HG02870 (cell line): ENCODE measurements around the gene HYAL4.
A peak's percentile ranks its signal among the peaks of the same experiment; 100 is the strongest.
"Not testable (repeated sequence)": the region's sequence is repeated elsewhere in the genome, so short reads cannot be mapped to it uniquely, and the experiment has no call there.

ENCODE experiments used
- ATAC-seq: cut with Tn5 transposase; IDR thresholded peaks from one replicate; pipeline ENCODE4 v1.9.1; 2021; ENCODE audit warnings: mild to moderate bottlenecking, moderate library complexity; ENCODE audit not compliant: unreplicated experiment

The HYAL4 gene

DNA sequence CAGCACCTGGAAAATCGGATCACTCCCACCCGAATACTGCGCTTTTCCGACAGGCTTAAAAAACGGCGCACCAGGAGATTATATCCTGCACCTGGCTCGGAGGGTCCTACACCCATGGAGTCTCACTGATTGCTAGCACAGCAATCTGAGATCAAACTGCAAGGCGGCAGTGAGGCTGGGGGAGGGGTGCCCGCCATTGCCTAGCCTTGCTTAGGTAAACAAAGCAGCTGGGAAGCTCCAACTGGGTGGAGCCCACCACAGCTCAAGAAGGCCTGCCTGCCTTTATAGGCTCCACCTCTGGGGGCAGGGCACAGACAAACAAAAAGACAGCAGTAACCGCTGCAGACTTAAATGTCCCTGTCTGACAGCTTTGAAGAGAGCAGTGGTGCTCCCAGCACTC lies 49.8 kb downstream of the HYAL4 start:
- not testable (repeated sequence) for ATAC-seq

GRCh38 chr7:123901101-123901500 lies 56.1 kb downstream of the HYAL4 start:
- no peak for ATAC-seq

GRCh38 chr7:123905714-123906113 lies 60.7 kb downstream of the HYAL4 start:
- ATAC-seq, result no peak

GRCh38 chr7:123916240-123916724 lies 71.3 kb downstream of the HYAL4 start:
- peak; percentile 63 for ATAC-seq

DNA sequence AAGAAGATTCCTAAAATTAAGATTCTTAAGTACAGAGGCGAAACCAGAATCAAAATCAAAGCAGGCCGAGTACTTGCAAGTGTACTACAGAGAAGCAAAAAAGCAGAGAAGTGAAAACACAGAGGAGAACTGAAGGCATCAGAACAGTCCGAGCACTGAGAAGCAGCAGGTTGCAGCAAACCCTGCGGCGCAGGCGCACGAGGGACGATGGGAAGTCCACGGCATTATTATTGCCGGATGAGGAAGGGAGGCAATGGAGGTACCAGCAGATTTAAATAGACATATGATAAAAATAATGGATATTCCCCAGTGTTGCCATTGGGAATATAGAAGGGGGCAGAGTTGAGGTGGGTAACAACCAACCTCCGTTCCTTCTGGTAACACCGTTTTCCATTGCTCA lies 72.9 kb downstream of the HYAL4 start:
- ATAC-seq, result no peak

- ATAC-seq, result no peak
Measured at GRCh38 chr7:123918309-123918708, 73.3 kb downstream of the HYAL4 start.

DNA sequence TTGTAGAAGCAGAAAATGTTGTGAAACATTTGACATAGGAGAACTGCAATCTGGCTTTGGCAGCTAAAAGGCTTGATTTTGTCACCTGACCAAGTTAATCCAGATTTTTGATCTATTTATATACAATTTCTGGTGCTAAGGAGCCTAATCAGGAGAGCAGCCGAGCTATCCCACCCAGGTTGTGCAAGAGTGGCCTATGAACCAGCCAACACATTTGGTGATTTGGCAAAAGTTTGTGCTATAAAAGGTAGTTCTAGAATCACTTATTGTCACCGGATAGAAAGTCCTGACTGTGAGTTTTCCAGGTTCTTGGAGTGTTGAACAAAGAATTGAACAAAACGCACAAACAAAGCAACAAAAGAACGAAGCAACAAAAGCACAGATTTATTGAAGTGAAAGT lies 78.6 kb downstream of the HYAL4 start:
- ATAC-seq, result no peak

DNA sequence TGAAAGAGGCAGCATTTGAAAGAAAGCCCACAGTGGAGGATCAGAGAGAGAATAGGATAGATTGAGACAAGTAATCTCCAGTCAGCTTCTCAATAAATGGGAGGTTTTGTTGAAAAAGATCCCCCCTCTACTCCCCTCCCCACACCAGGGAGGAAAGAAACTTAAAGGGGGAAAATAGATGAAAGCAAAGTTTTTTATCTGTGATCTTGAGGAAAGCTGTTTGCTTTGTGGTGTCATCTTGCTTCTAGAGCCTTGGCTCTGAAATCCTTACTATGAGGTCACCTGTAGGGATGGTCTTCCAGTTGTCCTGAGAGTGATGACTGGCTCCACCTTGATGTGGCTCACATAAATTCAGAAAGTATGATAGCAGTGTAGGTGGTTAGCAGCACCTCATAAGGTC lies 80.0 kb downstream of the HYAL4 start, which contains the start of gene SPAM1:
TSS of gene SPAM1 (plus strand) at position 301 of the 400 bp plus-strand sequence. CDS start 28,330 bp downstream, outside the sequence.
- no peak for ATAC-seq
